GM12878 (cell line): Measurements from ENCODE around the gene CAMTA1. TPM values are rescaled to one million over a fixed set of nuclear protein-coding genes. Genes with fewer than 3 reads are reported as not detected.

Source experiments
- BCL3 ChIP-seq: IDR thresholded peaks from 2 replicates; pipeline ENCODE4 v1.6.1; 2011; ENCODE audit warnings: borderline replicate concordance, low read depth, mild to moderate bottlenecking, moderate library complexity, low read length; ENCODE audit not compliant: insufficient read depth, poor library complexity, severe bottlenecking
- CHD4 ChIP-seq: fragments of 200-600 bp; sonication (generic); IDR thresholded peaks from 2 replicates; pipeline ENCODE4 v1.6.1; 2016; ENCODE audit warnings: mild to moderate bottlenecking
- RBBP5 ChIP-seq: fragments of 200-600 bp; sonication (generic); conservative IDR thresholded peaks from 2 replicates; pipeline ENCODE4 v1.6.1; 2016
- RELB ChIP-seq: fragments of 450-650 bp; IDR thresholded peaks from 2 replicates; pipeline ENCODE4 v1.6.1; 2017; ENCODE audit warnings: low read depth, mild to moderate bottlenecking, moderate library complexity
- RUNX3 ChIP-seq: IDR thresholded peaks from 2 replicates; pipeline ENCODE4 v1.6.1; 2012; ENCODE audit warnings: low read length, inconsistent platforms
- SPI1 ChIP-seq: IDR thresholded peaks from 2 replicates; pipeline ENCODE4 v1.6.1; 2011; ENCODE audit warnings: low read depth, mild to moderate bottlenecking, low read length, moderate library complexity, borderline replicate concordance; ENCODE audit not compliant: insufficient read depth
- TBL1XR1 ChIP-seq: IDR thresholded peaks from 2 replicates; pipeline ENCODE4 v1.6.1; 2012; ENCODE audit warnings: low read depth, low read length, improper control_type of control experiment
- ZNF207 ChIP-seq: fragments of 450-650 bp; IDR thresholded peaks from 2 replicates; pipeline ENCODE4 v1.6.1; 2014; ENCODE audit warnings: antibody characterized with exemption, mild to moderate bottlenecking, borderline replicate concordance
- polyA plus RNA-seq, 11 experiments: library from polyadenylated mRNA; depleted of rRNA in 4 of 11; unstranded in 6 of 11; stranded (reverse) in 5 of 11; fragments of >200 nt; fragmentation: Nextera tagmentation in 4 of 11; fragmentation: Illumina TruSeq in 1 of 11; extraction: Ambion mirVana in 4 of 11; extraction: Trizol in 1 of 11; gene quantifications; 1 replicate in 1 of 11; 2 replicates in 10 of 11; pipeline versions ENCODE4 v1.2.1 to v1.2.3, GENCODE V29; 2011 to 2016; ENCODE audit warnings: inconsistent platforms in 2 of 11, missing spikeins in 2 of 11, low read depth in 1 of 11
- total RNA-seq, 4 experiments: library from RNA; depleted of rRNA in 3 of 4; stranded (reverse); fragments of >200 nt in 3 of 4; fragmentation: Illumina TruSeq in 1 of 4; extraction: Trizol in 1 of 4; gene quantifications; 2 replicates each; pipeline versions ENCODE4 v1.2.1 to v1.2.3, GENCODE V29; 2013 to 2021
- TF ChIP-seq, protein P1 (sequence below): fragments of 450-650 bp; IDR thresholded peaks from 2 replicates; pipeline ENCODE4 v1.6.1; 2017; ENCODE audit warnings: mild to moderate bottlenecking, low read depth, inconsistent platforms; ENCODE audit not compliant: poor library complexity, severe bottlenecking

Gene CAMTA1
- total and polyA plus RNA-seq, 10 of the 15 experiments (the other 5 are each of a cell fraction or from before 2014, with no cell fraction given): 37.7 to 148 (median 76.4) TPM

DNA sequence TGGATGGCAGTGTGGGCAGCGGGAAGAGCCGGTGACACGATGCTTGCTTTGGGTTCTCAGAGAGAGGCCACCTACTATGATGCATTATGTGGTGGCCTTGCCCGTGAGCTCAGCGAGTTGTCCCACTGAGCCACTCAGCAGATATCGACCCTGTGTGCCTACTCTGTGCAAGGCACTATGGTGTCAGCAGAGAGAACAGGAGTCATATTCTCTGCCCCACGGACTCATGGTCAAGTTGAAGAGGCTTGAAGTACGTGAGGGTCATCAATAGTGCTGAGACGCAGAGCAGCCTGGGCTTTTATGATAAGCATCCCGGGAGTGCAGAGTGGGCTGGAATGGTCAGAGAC, 466.2 kb downstream of the CAMTA1 start (continued):
- TF ChIP-seq, protein P1, sequence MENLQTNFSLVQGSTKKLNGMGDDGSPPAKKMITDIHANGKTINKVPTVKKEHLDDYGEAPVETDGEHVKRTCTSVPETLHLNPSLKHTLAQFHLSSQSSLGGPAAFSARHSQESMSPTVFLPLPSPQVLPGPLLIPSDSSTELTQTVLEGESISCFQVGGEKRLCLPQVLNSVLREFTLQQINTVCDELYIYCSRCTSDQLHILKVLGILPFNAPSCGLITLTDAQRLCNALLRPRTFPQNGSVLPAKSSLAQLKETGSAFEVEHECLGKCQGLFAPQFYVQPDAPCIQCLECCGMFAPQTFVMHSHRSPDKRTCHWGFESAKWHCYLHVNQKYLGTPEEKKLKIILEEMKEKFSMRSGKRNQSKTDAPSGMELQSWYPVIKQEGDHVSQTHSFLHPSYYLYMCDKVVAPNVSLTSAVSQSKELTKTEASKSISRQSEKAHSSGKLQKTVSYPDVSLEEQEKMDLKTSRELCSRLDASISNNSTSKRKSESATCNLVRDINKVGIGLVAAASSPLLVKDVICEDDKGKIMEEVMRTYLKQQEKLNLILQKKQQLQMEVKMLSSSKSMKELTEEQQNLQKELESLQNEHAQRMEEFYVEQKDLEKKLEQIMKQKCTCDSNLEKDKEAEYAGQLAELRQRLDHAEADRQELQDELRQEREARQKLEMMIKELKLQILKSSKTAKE: no peak
- TF ChIP-seq CHD4 (no peak), BCL3 (no peak), RUNX3 (no peak), RBBP5 (no peak), RELB (no peak), SPI1 (no peak), TBL1XR1 (no peak), ZNF207 (no peak)
- TF ChIP-seq, all 136 proteins: peak for 0
